HG03457 (cell line): ENCODE measurements around the gene CCR5.
"Not testable (repeated sequence)": the region's sequence is repeated elsewhere in the genome, so short reads cannot be mapped to it uniquely, and the experiment has no call there.

ENCODE experiments used
- ATAC-seq: cut with Tn5 transposase; IDR thresholded peaks from one replicate; pipeline ENCODE4 v1.9.1; 2021; ENCODE audit warnings: moderate number of reproducible peaks; ENCODE audit not compliant: unreplicated experiment

CCR5 gene

DNA sequence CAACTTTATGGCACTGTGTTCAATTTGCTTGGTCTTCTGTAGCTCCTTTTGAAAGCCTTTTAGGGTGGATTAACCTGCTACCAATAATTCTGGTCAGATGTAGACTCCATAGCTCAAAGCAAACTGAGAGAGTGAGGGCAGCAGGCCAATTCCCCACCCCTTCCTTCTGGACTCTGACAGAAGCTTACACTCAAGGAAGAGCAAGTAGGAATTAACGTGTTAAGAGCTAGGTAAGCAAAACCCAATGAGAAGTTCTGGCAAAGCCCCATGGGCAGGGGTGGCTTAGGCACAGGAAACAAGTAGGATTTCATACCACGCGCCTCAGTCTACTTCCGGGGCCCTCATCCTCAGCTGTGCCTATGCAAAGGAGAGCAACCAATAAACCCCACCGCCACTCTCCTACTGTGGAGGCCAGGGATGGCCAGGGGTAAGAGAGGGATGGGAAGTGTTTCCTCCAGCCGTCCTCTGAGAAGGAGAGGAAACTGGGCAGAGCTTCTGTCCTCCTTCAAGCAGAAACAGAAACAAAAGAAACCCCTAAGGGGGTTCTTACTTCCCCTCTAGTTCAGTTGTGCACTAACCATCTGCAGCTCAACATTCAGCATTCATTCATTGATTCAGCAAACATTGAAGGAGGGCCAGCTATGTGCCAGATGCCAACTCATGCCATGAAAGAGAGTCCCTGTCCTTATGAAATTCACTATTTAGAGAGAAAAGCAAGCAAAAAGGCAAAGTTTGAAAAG is 12.6 kb downstream of the CCR5 start:
- ATAC-seq, result no peak

DNA sequence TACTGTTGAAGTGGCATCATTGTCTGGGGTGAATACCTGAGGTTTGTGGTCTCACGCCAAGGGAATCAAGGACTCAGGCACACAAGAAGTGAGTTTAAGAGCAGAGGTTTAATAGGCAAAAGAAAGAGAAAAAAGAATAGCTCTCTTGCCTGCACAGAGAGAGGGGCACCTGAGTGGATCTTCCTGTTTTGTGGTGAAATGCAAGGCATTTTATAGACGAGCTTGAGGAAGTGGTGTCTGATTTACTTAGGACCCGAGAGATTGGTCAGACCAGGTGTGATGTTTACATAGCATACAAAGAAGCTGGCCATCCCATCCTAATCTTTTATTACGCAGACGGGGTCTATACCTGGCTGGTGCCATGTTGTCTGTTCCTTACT is 13.2 kb downstream of the CCR5 start:
- no peak for ATAC-seq

DNA sequence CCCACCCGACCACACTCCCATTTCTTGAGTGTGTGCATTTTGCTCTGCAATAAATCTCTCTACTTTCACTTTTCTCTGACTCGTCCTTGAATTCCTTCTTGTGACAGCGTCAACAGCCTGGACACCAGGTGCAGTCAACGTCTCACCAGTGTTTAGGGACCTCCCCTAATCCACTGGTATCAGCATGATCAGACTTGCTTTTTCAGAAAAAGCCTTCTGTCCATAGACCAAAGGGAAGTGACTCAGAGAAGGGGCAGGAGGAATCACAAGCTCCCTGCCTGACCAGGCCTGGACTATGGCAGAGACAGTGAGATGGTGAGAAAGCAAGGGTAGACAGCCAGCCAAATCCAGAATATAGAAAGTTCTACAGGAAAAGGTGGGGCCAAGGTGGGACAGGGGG is 15.5 kb downstream of the CCR5 start:
- no peak for ATAC-seq

DNA sequence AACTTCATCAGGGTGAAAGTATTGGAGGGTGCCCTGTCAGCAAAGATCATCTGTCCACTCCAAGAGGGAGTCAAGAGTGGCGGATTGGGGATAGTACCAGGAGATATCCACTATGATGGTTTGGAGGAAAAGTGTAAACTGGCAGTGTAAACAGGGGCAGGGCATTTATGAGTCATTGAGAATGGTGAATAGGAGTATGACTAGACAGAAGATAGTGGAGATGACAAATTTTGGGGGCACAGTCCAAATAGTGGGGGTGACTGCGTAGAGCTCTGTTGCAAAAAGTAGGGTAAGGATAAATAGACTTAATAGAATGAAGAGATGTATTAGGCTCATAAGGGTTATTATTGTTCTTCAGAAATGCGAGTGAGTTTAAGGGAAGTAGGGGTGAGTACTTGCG is 18.1 kb downstream of the CCR5 start:
- ATAC-seq, result not testable (repeated sequence)

DNA sequence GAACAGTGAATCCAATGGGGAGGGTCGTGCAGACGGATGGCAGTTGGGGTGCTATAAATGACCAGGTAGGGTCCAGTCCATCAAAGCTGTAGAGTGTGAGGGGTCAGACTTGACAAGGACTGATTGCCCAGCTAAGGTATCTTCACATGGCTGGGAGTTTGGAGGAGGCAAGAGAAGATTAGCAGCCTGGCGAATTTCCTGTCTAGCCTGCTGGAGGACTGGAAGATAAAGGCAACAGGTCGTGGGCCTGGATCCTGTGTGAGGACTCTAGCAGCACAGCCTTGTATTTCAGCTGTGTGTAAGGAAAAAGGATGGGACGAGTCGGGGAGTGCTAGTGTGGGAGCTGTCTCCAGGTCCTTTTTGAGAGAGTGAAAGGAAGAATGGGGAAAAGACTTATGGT is 18.6 kb downstream of the CCR5 start:
- ATAC-seq, result no peak

DNA sequence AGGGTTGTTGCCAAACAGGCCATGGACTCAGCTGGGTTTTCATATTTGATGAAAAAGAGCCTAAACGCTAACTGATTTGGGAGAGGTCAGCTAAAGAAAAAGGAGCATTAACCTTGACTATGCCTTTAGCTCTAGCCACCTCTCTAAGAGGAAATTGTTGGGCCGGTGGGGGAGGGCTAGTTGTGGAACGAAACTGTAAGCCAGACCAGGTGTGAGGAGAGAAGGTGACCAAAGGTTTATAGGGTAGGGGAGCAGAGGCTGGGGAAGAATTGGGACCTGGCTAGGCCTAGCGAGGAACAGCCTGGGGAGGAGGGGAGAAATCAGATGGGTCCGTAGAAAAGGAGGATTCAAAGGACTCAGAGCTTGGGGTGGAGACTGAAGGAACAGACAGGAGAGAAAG is 20.8 kb downstream of the CCR5 start:
- not testable (repeated sequence) for ATAC-seq

DNA sequence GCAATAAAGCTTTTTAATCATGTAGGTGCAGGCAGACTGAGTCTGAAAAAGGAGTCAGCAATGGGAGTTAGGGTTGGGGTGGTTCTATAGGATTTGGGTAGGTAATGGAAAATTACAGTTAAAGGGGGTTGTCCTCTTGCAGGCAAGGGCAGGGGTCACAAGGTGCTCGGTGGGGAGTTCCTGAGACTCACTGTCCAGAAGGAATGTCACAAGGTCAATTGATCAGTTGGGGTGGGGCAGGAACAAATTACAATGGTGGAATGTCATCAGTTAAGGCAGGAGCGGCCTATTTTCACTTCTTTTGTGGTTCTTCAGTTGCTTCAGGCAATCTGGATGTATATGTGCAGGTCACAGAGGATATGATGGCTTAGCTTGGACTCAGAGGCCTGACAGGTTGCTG is 22.3 kb downstream of the CCR5 start:
- no peak for ATAC-seq

DNA sequence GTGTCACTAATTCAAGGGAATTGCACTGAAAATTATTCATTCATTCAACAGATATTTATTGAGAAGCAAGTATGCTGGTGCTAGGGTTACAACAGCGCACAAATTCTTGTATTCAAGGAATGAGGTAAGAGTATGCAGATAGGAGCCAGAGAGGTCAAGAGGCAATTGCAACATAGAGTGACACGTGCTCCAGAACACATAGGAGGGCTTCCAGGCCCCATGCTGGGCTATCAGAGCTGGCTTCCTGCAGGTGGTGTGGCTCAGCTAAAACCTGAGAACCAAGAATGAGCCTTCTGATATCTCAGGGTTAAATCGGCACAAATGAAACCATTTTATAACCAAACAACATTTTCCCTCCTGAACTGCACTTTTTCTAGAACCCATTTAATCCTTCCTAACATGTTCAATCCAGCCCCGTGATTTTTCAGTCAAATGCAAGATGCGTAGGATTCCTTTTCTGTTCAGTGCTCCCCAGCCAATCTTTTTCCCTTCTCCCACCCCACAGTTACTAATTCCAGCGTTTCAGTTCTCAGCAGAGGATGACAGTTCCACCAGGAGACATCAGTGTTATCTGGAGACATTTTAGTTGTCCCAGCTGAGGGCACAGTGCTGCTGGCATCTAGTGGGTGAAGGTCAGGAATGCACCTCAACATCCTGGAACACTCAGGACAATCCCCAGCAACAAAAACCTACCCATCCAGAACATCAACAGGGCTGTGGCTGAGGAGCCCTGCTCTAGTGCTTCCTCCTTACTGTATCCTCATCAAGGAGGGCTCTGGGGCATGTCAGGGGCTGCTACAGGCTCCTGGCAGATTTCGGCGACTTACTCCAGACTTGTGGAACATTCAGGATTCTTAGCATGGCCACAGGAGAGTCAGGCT is 23.0 kb downstream of the CCR5 start:
- no peak for ATAC-seq

DNA sequence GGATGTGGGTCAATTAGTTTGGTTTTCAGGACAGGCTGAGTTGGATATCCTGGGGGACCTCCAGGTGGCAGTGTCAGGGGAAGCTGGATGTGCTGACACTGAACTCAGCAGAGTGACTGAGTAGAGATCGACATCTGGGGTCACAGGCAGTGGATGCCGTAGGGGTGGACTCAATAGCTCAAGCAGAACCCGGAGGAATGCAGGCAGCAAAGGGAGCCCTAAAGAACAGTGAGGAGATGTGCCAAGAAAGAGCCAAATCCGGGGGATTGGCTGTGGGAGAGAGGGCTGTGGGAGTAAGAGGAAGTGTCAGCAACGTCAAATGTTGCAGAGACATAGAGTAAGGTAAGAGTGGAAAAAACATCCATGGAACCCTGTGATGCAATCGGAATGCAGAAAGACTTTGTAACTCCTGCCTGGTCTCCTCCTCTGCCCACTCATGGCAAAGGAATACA is 24.5 kb downstream of the CCR5 start:
- ATAC-seq, result no peak

DNA sequence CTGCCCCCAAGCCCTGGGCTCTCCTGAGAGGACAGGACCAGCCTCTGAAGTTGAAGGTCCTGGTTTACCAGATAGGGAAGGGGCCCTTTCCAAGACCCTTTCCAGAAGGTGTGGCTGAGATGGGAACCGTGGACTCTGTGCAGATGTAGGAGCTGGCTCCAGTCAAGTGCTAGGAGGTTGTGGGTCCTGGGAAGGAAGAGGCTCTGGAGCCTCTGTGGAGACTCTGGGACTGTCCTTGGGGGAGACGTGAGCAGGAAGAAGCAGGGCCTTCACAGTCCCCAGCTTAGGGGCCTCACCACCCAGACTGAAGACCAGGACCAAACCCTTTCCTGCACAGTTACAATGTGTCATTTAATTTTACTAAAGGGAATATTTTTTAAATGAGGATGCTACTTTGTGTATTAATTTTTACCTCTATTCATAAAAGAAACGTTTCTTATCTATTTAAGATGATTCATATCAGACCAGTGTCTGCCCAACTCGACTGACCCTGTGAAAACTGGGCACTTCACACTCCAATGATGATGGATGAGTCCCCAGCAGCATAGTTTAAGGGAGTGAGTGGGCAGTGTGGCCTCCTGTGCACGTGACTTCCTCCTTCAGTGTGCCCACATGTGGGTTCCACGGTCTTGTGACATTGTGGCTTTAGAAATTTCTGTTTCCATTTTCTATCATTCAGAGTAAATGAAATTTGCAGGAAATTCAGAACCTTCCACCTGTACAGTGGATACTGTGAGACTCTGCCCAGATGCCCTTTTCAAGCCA is 25.2 kb downstream of the CCR5 start:
- ATAC-seq, result no peak

DNA sequence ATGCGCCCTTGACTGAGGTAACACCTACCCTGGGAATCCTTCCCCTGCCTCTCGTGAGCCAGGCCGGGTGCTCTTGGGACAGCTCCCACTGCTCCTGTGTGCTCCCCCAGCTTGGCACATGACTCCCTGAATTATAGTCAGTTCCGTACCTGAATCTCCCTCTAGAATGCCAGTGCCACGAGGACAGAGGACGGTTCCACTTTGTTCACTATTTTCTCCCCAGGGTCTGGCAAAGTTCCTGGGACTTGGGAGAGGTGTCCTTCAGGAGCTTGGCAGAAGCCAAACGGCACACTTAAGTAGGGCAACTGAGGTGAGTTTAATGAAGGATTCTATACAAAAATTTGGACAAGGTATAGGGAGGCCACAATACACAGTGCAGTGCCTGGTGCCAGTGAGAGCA is 26.4 kb downstream of the CCR5 start:
- no peak for ATAC-seq

DNA sequence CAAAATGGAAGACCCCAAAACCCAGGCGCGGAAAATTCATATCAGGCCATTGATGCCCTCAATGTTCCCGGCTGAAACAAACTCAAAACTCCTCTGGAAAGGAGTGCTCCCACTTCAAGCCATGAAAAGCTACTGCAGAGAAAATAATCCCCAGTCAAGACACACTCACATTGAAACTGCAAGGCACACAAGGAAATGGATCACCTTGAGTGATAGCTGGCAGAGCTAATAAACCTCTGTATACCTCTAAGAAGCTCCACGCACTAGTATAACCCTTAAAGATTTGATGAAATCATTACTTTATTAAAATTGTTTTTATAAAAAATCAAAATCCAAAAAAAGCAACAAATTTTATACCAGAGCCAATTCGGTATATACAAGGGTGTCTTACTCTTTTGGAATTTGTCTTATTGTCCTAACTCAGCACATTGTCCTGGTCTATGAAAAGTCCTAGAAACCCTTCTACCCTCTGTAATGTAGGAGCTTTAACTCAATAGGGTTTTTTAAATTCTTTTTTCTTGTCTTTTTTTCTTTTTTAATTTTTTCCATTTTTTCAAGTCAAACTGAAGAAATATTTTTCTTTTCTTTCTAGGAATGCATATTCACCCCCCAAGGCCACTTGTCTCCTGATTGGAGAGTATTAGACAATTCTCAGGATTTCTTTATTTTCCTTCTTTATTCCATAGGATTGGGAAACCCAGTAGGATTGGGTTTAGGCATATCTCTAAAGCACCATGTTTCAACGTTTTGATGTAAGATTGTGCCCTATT is 27.6 kb downstream of the CCR5 start:
- ATAC-seq, result no peak

DNA sequence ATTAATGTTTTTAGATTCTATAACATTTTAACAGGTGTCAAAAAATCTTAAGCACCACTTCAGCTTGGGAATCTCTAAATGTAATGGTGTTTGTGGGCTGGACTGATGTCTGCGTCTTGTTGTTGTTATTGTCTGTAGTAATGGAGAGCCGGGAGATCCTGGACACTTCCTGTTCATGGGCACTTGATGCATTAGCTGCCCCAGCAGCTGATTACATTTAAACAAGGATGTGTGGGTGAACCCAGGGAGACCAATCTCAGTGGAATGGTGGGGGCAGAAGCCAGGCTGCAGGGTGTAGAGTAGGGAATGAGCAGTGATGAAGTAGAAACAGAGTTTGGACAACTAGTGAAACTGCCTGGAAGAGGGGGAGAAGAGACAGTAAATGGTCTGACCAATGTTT is 28.4 kb downstream of the CCR5 start:
- ATAC-seq, result no peak

DNA sequence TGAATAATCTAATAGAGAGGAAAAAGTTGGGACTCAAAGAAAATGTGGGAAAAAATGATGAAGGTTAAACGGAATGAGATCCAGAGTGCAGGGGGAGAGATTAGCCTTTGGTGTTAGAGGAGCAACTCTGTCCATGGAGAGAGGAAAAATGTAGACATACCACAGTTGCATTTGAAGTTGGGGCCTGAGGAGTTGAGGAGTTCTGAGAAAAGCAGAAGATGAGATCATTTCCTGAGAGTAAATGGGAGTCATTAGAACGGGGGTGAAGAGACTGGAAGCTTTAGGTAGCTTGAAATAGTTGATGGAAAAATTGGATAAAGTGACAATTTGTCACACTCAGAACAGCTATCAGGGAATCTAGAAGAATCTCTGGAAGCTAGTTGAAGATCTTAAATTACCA is 28.8 kb downstream of the CCR5 start:
- no peak for ATAC-seq

DNA sequence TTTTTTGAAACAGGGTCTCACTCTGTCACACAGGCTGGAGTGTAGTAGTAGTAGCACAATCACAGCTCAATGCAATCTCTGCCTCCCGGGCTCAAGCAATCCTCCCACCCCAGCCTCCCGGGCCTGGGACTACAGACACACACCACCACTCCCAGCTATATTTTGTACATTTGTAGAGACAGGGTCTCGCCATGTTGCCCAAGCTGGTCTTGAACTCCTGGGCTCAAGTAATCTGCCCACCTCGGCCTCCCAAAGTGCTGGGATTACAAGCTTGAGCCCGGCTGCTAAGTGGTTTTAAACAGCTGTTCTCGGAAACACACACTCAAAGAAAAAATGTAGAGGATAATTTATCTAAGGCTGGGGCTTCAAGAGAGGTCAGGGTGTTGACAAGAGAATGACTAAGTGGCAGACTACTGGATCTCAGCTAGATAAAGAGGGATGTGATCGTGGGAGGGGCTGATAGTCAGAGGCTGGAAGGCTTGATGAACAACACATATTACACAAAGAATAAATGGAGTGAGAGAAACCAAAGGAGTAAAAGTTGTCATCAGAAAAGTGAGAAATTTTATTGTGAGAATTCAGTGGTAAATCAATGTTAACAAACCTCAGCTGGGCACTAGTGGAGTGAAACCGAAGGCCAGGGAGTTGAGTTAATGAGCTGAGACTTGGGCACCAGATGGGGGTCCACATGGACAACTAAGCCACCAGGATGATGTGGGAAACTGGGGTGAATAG is 29.4 kb downstream of the CCR5 start:
- no peak for ATAC-seq

DNA sequence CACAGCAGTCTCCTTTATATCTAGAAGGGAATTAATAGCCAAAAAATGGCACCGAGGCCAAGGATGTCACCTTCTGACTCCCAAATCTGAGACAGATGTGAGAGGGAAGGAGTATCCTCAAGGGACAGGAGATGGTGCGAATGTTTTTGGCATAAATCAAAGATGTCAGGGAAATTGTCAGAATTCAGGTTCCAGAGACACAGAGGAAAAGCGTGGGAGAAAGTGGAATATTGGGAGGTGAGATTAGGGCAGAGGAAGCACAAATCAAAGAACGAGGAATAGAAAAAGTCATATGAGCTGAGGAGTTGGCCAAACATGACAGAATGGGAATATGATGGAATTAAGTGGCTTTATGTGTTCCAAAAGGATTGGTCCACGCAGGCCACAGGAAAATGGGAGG is 30.1 kb downstream of the CCR5 start:
- ATAC-seq, result no peak

DNA sequence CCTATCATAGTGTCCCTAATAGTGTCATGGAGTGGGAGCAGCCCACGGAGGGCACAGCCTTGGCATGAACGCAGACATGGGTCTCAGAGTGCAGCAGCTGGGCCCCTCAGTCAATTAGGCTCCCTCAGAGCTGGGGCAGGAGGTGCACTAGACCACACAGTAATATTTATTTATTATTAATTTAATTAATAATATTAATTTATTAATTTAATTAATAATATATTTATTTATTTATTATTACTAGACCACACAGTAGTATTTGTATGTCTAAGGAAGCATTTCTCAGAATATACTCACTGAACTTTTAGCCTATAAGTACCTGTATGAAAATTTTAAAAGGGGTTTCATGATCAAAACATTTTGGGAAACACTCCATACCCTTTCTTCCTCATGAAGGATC is 30.8 kb downstream of the CCR5 start:
- ATAC-seq, result no peak

DNA sequence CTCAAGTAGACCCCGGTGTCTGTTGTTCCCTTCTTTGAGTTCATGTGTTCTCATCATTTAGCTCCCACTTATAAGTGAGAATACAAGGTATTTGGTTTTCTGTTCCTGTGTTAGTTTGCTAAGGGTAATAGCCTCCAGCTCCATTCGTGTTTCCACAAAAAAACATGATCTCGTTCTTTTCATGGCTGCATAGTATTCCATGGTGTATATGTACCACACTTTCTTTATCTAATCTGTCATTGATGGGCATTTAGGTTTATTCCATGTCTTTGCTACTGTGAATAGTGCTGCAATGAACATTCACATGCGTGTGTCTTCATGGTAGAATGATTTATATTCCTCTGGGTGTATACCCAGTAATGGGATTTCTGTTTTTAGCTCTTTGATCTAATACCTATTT is 32.2 kb downstream of the CCR5 start:
- ATAC-seq, result not testable (repeated sequence)

DNA sequence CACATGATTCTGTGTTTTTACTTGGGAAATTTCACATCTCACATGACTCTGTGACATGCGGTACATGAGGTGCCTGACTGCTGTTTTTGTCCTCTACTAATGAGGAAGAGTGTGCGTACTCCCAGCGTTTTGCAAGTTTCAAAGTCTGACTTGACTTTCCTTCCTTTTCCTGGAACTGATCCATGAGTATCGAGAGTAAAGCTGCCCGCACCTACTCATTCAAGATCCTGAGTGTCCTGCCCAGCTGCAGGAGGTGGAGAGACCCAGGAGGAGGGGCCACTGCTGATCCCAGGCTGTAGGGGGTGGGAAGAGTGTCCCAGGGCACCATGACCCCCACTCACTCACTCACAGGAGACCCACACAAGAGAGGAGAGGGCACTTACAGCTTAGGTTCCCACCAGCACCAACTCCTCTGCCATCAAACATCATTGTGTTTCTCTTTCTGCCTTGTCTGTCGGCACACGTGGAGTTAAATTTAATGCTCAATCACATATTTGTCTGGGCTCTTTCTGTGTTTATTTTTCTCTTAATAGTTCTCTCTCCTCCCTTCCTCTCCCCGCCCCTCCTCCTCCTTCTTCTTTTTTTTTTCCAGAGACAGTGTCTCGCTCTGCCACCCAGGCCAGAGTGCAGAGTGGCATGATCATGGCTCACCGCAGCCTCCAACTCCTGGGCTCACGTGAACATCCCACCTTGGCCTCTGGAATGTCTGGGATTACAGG is 34.7 kb downstream of the CCR5 start:
- ATAC-seq, result no peak

DNA sequence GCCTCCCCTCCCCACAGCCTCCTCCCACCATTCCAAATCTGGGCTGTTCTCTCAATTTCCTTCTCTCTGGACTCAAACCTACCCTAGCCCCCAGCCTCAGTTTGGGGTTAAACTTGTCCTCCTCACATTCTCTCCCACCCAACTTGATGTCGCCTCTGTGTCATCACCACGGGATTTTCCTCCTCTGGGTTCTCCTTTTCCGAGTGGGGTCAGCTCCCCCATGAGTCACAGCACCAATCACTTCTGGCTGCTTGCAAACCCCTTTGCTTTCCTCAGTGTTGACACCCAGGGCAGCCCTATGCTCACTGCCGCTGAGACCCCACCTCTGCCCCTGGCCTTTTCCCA is 35.7 kb downstream of the CCR5 start:
- no peak for ATAC-seq
